ENCODE results near the gene ROBO2.

The ROBO2 gene

DNA sequence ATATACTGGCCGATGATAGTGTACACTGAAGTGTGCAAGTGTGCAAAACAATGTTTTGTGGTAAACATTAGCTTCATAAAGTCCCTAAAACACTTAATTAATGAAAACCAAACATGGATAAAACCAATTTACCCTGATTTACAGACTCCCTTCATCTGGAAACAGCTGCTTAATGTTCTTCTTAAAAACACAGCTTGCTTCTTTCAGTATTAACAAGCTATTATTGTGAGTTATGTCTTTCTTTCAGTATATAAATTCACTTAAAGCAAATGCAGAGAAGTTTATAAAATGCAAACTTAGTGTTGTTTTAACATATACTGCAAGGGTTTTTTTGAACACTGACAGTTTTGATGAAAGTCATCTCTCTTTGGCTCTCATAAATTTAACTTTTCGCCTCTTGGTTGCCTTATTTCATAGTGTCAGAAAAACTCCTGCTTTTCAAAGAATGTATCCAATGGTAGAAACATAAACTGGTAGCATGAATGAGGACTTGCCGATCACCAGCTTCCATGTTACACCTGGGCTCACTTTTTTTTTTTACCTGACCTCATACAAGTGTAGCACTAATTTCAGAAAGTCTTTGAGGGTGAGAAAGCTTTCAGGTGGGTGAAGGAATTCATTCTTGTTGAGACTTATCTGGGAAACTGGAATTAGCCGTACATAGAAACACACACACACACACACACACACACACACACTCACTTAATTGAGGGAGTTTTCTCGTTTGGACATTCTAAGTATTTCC lies 532.2 kb downstream of the ROBO2 start (continued):
- TF ChIP-seq ZNF561 (tag by site-specific recombination; IDR thresholded peaks at IDR 0.05; ENCODE audit: borderline replicate concordance) (no peak), ZIC2 (tag by site-specific recombination; IDR thresholded peaks at IDR 0.05) (no peak), ZNF335 (tag by site-specific recombination; conservative IDR thresholded peaks at IDR 0.05) (no peak)

DNA sequence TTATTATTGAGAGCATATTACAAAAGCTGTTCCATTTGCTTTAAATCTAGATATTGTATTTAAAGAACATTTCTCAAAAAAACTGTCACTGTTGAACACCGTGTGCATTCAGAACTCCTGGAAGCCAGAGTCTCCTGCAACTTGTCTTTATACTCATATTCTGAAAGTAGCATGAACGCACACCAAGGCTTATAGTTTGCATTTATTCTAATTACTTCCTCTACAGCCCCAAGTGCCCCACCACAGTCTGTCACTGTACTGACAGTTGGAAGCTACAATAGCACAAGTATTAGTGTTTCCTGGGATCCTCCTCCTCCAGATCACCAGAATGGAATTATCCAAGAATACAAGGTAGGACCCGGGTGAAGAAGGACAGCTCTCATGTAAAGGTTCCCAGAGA lies 537.4 kb downstream of the ROBO2 start:
- Histone ChIP-seq H3K9me3 (ENCODE audit: control insufficient read depth, insufficient read depth, low read depth, low read length) (no peaks in the 10 kb centered on the region), H3K27ac (ENCODE audit: extremely low read depth, low read depth, low read length) (no peak overlapping the region), H3K4me1 (ENCODE audit: control insufficient read depth, insufficient read depth, low read length) (no peaks in the 10 kb centered on the region), H3K4me3 (ENCODE audit: low read depth, low read length) (no peak overlapping the region), H3K36me3 (ENCODE audit: control insufficient read depth in 2 of 2, insufficient read depth in 1 of 2, low read length in 2 of 2) (no peaks in the 10 kb centered on the region)
- CTCF ChIA-PET, result interaction anchor here (0.8 kb wide), 1 partner anchor 228 kb away, joined by 3 read pairs; no protein-coding TSS in a partner anchor
- POLR2A ChIA-PET, result no interaction called here
- TF ChIP-seq ZNF266 (tag by site-specific recombination; IDR thresholded peaks at IDR 0.05; ENCODE audit: low read depth) (no peak), ATF2 (tag by site-specific recombination; IDR thresholded peaks at IDR 0.05; ENCODE audit: low read depth) (no peak), PRDM6 (tag by site-specific recombination; IDR thresholded peaks at IDR 0.05) (no peak), ZBTB11 (tag by site-specific recombination; conservative IDR thresholded peaks at IDR 0.05; ENCODE audit: low read depth) (no peak), KLF16 (tag by site-specific recombination; IDR thresholded peaks at IDR 0.05) (no peak)
- TF ChIP-seq, protein P1, sequence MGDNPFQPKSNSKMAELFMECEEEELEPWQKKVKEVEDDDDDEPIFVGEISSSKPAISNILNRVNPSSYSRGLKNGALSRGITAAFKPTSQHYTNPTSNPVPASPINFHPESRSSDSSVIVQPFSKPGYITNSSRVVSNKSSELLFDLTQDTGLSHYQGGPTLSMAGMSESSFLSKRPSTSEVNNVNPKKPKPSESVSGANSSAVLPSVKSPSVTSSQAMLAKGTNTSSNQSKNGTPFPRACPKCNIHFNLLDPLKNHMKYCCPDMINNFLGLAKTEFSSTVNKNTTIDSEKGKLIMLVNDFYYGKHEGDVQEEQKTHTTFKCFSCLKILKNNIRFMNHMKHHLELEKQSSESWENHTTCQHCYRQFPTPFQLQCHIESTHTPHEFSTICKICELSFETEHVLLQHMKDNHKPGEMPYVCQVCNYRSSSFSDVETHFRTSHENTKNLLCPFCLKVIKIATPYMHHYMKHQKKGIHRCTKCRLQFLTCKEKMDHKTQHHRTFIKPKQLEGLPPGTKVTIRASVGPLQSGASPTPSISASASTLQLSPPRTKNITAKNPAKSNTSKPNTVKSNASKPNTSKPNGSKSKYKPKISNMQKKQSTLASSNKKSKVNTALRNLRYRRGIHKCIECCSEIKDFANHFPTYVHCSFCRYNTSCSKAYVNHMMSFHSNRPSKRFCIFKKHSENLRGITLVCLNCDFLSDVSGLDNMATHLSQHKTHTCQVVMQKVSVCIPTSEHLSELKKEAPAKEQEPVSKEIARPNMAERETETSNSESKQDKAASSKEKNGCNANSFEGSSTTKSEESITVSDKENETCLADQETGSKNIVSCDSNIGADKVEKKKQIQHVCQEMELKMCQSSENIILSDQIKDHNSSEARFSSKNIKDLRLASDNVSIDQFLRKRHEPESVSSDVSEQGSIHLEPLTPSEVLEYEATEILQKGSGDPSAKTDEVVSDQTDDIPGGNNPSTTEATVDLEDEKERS (tag by site-specific recombination; IDR thresholded peaks at IDR 0.05), result no peak

DNA sequence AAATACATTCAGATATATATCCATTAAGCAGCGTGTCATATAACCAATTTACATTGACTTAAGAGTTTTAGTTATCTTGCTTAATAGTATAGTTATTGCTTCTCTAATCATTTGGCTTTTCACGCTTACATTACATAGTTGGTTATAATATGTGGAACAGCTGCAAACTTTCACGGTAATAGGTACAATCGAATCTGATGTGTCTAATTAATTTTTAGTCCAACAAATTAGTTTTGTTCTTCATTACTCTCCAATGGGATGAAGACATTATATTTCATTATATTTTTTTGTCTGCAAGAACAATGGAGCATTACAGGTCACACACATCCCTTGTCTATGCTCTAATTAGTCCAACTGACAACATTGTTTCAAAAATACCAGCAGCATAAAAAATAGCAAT lies 546.3 kb downstream of the ROBO2 start:
- no peaks in the 10 kb centered on the region for H3K4me1 ChIP-seq (ENCODE audit: control insufficient read depth, insufficient read depth, low read length)
- no peak overlapping the region for H3K27ac ChIP-seq (ENCODE audit: extremely low read depth, low read depth, low read length)
- no peaks in the 10 kb centered on the region for H3K9me3 ChIP-seq (ENCODE audit: control insufficient read depth, insufficient read depth, low read depth, low read length)
- no peak for TF ChIP-seq ZNF707 (tag by site-specific recombination; IDR thresholded peaks at IDR 0.05)
- no peak for TF ChIP-seq ZBTB11 (tag by site-specific recombination; conservative IDR thresholded peaks at IDR 0.05; ENCODE audit: low read depth)
- TF ChIP-seq MYNN (tag by site-specific recombination; IDR thresholded peaks at IDR 0.05; ENCODE audit: borderline replicate concordance), result no peak
- no peak for TF ChIP-seq ZNF558 (tag by site-specific recombination; IDR thresholded peaks at IDR 0.05)
- TF ChIP-seq AEBP2 (tag by site-specific recombination; IDR thresholded peaks at IDR 0.05; ENCODE audit: borderline replicate concordance), result no peak
- no peak for TF ChIP-seq ZNF610 (tag by site-specific recombination; IDR thresholded peaks at IDR 0.05; ENCODE audit: borderline replicate concordance)
- no peaks in the 10 kb centered on the region for H3K36me3 ChIP-seq (ENCODE audit: control insufficient read depth in 2 of 2, insufficient read depth in 1 of 2, low read length in 2 of 2)
- no peak overlapping the region for H3K4me3 ChIP-seq (ENCODE audit: low read depth, low read length)
- CTCF ChIA-PET, result no interaction called here
- POLR2A ChIA-PET, result no interaction called here

Data from HEK293 (cell line).